Rectal smooth muscle tissue (tissue), 1 donor: ENCODE data around the gene RBM47.

ENCODE experiments used
- H3K27ac ChIP-seq: one replicate; pipeline ENCODE4 v1.7.0; 2013; ENCODE audit warnings: low read depth, low read length, inconsistent platforms
- H3K27me3 ChIP-seq: one replicate; pipeline ENCODE4 v1.7.0; 2013; ENCODE audit warnings: low read length; ENCODE audit not compliant: control insufficient read depth, insufficient read depth
- H3K36me3 ChIP-seq: one replicate; pipeline ENCODE4 v1.7.0; 2013; ENCODE audit warnings: low read length; ENCODE audit not compliant: control insufficient read depth, insufficient read depth
- H3K4me1 ChIP-seq: one replicate; pipeline ENCODE4 v1.7.0; 2013; ENCODE audit warnings: low read length; ENCODE audit not compliant: control insufficient read depth, insufficient read depth
- H3K4me3 ChIP-seq: one replicate; pipeline ENCODE4 v1.7.0; 2013; ENCODE audit warnings: low read length
- H3K9ac ChIP-seq: one replicate; pipeline ENCODE4 v1.7.0; 2013; ENCODE audit warnings: low read length

Gene RBM47

GRCh38 chr4:40621229-40621591 lies 8.5 kb downstream of the RBM47 start:
- no peak overlapping the region for H3K27ac ChIP-seq
- no peaks in the 10 kb centered on the region for H3K4me1 ChIP-seq
- no peak overlapping the region for H3K4me3 ChIP-seq
- no peaks in the 10 kb centered on the region for H3K36me3 ChIP-seq
- no peaks in the 10 kb centered on the region for H3K27me3 ChIP-seq
- H3K9ac ChIP-seq, result no peak overlapping the region

- no peak overlapping the region for H3K4me3 ChIP-seq
- no peaks in the 10 kb centered on the region for H3K27me3 ChIP-seq
- H3K4me1 ChIP-seq, result no peaks in the 10 kb centered on the region
- H3K9ac ChIP-seq, result no peak overlapping the region
- H3K36me3 ChIP-seq, result no peaks in the 10 kb centered on the region
- H3K27ac ChIP-seq, result no peak overlapping the region
Measured at GRCh38 chr4:40619600-40619999, 10.1 kb downstream of the RBM47 start.

GRCh38 chr4:40617872-40618271 lies 11.8 kb downstream of the RBM47 start:
- Histone ChIP-seq H3K4me3 (no peak overlapping the region), H3K9ac (no peak overlapping the region), H3K4me1 (no peaks in the 10 kb centered on the region), H3K27me3 (no peaks in the 10 kb centered on the region), H3K27ac (no peak overlapping the region), H3K36me3 (no peaks in the 10 kb centered on the region)

GRCh38 chr4:40614031-40614430 lies 15.6 kb downstream of the RBM47 start:
- Histone ChIP-seq H3K27ac (no peak overlapping the region), H3K27me3 (no peaks in the 10 kb centered on the region), H3K4me3 (no peak overlapping the region), H3K4me1 (no peaks in the 10 kb centered on the region), H3K36me3 (no peaks in the 10 kb centered on the region), H3K9ac (no peak overlapping the region)

- Histone ChIP-seq H3K27ac (no peak overlapping the region), H3K4me3 (no peak overlapping the region), H3K4me1 (no peaks in the 10 kb centered on the region), H3K9ac (no peak overlapping the region), H3K27me3 (no peaks in the 10 kb centered on the region), H3K36me3 (no peaks in the 10 kb centered on the region)
Measured at GRCh38 chr4:40613456-40613855, 16.2 kb downstream of the RBM47 start.

- Histone ChIP-seq H3K36me3 (no peaks in the 10 kb centered on the region), H3K27ac (no peak overlapping the region), H3K27me3 (no peaks in the 10 kb centered on the region), H3K4me3 (no peak overlapping the region), H3K4me1 (no peaks in the 10 kb centered on the region), H3K9ac (no peak overlapping the region)
Measured at GRCh38 chr4:40612831-40613230, 16.8 kb downstream of the RBM47 start.

- H3K36me3 ChIP-seq, result no peaks in the 10 kb centered on the region
- no peaks in the 10 kb centered on the region for H3K4me1 ChIP-seq
- no peaks in the 10 kb centered on the region for H3K27me3 ChIP-seq
- H3K27ac ChIP-seq, result no peak overlapping the region
- H3K4me3 ChIP-seq, result no peak overlapping the region
- H3K9ac ChIP-seq, result no peak overlapping the region
Measured at GRCh38 chr4:40612283-40612682, 17.4 kb downstream of the RBM47 start.

- no peak overlapping the region for H3K9ac ChIP-seq
- H3K36me3 ChIP-seq, result no peaks in the 10 kb centered on the region
- H3K4me3 ChIP-seq, result no peak overlapping the region
- no peaks in the 10 kb centered on the region for H3K27me3 ChIP-seq
- H3K27ac ChIP-seq, result no peak overlapping the region
- no peaks in the 10 kb centered on the region for H3K4me1 ChIP-seq
Measured at GRCh38 chr4:40608628-40609027, 21.0 kb downstream of the RBM47 start.

- Histone ChIP-seq H3K4me1 (no peaks in the 10 kb centered on the region), H3K27me3 (no peaks in the 10 kb centered on the region), H3K36me3 (no peaks in the 10 kb centered on the region), H3K27ac (no peak overlapping the region), H3K9ac (no peak overlapping the region), H3K4me3 (no peak overlapping the region)
Measured at GRCh38 chr4:40607221-40607620, 22.4 kb downstream of the RBM47 start.

- Histone ChIP-seq H3K27ac (no peak overlapping the region), H3K27me3 (no peaks in the 10 kb centered on the region), H3K36me3 (no peaks in the 10 kb centered on the region), H3K4me1 (no peaks in the 10 kb centered on the region), H3K9ac (no peak overlapping the region), H3K4me3 (no peak overlapping the region)
Measured at GRCh38 chr4:40606239-40606767, 23.4 kb downstream of the RBM47 start.

GRCh38 chr4:40603281-40603680 lies 26.4 kb downstream of the RBM47 start:
- no peak overlapping the region for H3K4me3 ChIP-seq
- H3K9ac ChIP-seq, result no peak overlapping the region
- H3K27ac ChIP-seq, result no peak overlapping the region
- no peaks in the 10 kb centered on the region for H3K27me3 ChIP-seq
- no peaks in the 10 kb centered on the region for H3K36me3 ChIP-seq
- H3K4me1 ChIP-seq, result no peaks in the 10 kb centered on the region

- H3K9ac ChIP-seq, result no peak overlapping the region
- no peak overlapping the region for H3K27ac ChIP-seq
- no peaks in the 10 kb centered on the region for H3K27me3 ChIP-seq
- no peaks in the 10 kb centered on the region for H3K36me3 ChIP-seq
- H3K4me3 ChIP-seq, result no peak overlapping the region
- no peaks in the 10 kb centered on the region for H3K4me1 ChIP-seq
Measured at GRCh38 chr4:40601641-40602040, 28.0 kb downstream of the RBM47 start.

GRCh38 chr4:40600850-40601249 lies 28.8 kb downstream of the RBM47 start:
- H3K27me3 ChIP-seq, result no peaks in the 10 kb centered on the region
- no peaks in the 10 kb centered on the region for H3K4me1 ChIP-seq
- H3K9ac ChIP-seq, result no peak overlapping the region
- no peak overlapping the region for H3K4me3 ChIP-seq
- no peak overlapping the region for H3K27ac ChIP-seq
- H3K36me3 ChIP-seq, result no peaks in the 10 kb centered on the region
